Neural cell (in vitro differentiated cells): ENCODE measurements around the gene NUP107. TPM values are rescaled to one million over a fixed set of nuclear protein-coding genes. Genes with fewer than 3 reads are reported as not detected.

Source experiments
- H2AFZ ChIP-seq: fragments of 200-600, 300-800 bp; sonication (generic), shearing (Covaris generic); 2 replicates; pipeline ENCODE4 v1.6.0; 2014; ENCODE audit warnings: low read depth, mild to moderate bottlenecking, antibody characterized with exemption, low read length, moderate library complexity
- H3F3A ChIP-seq: fragments of 200-600 bp; shearing (Covaris generic); 2 replicates; pipeline ENCODE4 v1.6.1; 2016; ENCODE audit warnings: mild to moderate bottlenecking, moderate library complexity, mixed read lengths, antibody characterized with exemption, low read length; ENCODE audit not compliant: insufficient read depth, poor library complexity, severe bottlenecking
- H3K27ac ChIP-seq: fragments of 200-600, 300-800 bp; sonication (generic), shearing (Covaris generic); 2 replicates; pipeline ENCODE4 v1.5.1; 2014; ENCODE audit warnings: mild to moderate bottlenecking, low read length, moderate library complexity
- H3K27me3 ChIP-seq: fragments of 300-800, 200-600 bp; sonication (generic), shearing (Covaris generic); 2 replicates; pipeline ENCODE4 v1.6.0; 2014; ENCODE audit warnings: mild to moderate bottlenecking, low read depth, low read length, moderate library complexity; ENCODE audit not compliant: insufficient read depth
- H3K36me3 ChIP-seq: fragments of 300-800, 200-600 bp; sonication (generic), shearing (Covaris generic); 2 replicates; pipeline ENCODE4 v1.5.1; 2014; ENCODE audit warnings: mild to moderate bottlenecking, antibody characterized with exemption, low read length, moderate library complexity; ENCODE audit not compliant: insufficient read depth
- H3K4me2 ChIP-seq: fragments of 300-800, 200-600 bp; sonication (generic), shearing (Covaris generic); 2 replicates; pipeline ENCODE4 v1.6.0; 2014; ENCODE audit warnings: mild to moderate bottlenecking, low read length
- H3K4me3 ChIP-seq: fragments of 300-800, 200-600 bp; sonication (generic), shearing (Covaris generic); 2 replicates; pipeline ENCODE4 v1.5.1; 2014; ENCODE audit warnings: mild to moderate bottlenecking, low read length, moderate library complexity
- H3K79me2 ChIP-seq: fragments of 200-600 bp; shearing (Covaris generic); replicated peaks from 2 replicates; pipeline ENCODE4 v1.6.0; 2014; ENCODE audit warnings: mild to moderate bottlenecking, low read length, moderate library complexity; ENCODE audit not compliant: insufficient read depth
- H3K9ac ChIP-seq: fragments of 300-800, 200-600 bp; sonication (generic), shearing (Covaris generic); 2 replicates; pipeline ENCODE4 v1.6.1; 2016; ENCODE audit warnings: mild to moderate bottlenecking, low read length, mixed read lengths
- H3K9me2 ChIP-seq: fragments of 200-600 bp; shearing (Covaris generic); 2 replicates; pipeline ENCODE4 v1.6.1; 2016; ENCODE audit warnings: mild to moderate bottlenecking, low read length, mixed read lengths; ENCODE audit not compliant: insufficient read depth
- H3K9me3 ChIP-seq: fragments of 200-600, 300-800 bp; sonication (generic), shearing (Covaris generic); 2 replicates; pipeline ENCODE4 v1.6.1; 2016; ENCODE audit warnings: mild to moderate bottlenecking, mixed run types, low read length, moderate library complexity, mixed read lengths
- H4K20me1 ChIP-seq: fragments of 200-600 bp; shearing (Covaris generic); 2 replicates; pipeline ENCODE4 v1.6.1; 2016; ENCODE audit warnings: mild to moderate bottlenecking, mixed run types; ENCODE audit not compliant: insufficient read depth
- EP300 ChIP-seq: fragments of 450-650 bp; conservative IDR thresholded peaks from 2 replicates; pipeline ENCODE4 v1.6.1; 2014; ENCODE audit warnings: antibody characterized with exemption, mild to moderate bottlenecking, moderate library complexity; ENCODE audit not compliant: poor library complexity, severe bottlenecking
- EZH2 ChIP-seq: fragments of 200-600, 300-800 bp; shearing (Covaris generic), sonication (generic); IDR thresholded peaks from 2 replicates; pipeline ENCODE4 v1.6.1; 2014; ENCODE audit warnings: antibody characterized with exemption, low read length, borderline replicate concordance, mild to moderate bottlenecking; ENCODE audit not compliant: insufficient read depth, poor library complexity, severe bottlenecking
- MXI1 ChIP-seq: fragments of 450-650 bp; conservative IDR thresholded peaks from 2 replicates; pipeline ENCODE4 v1.6.1; 2014; ENCODE audit warnings: antibody characterized with exemption, mild to moderate bottlenecking; ENCODE audit not compliant: poor library complexity, severe bottlenecking
- POLR2AphosphoS5 ChIP-seq: IDR thresholded peaks from 2 replicates; pipeline ENCODE4 v1.6.1; 2012
- RAD21 ChIP-seq: fragments of 450-650 bp; conservative IDR thresholded peaks from 2 replicates; pipeline ENCODE4 v1.6.1; 2014; ENCODE audit warnings: antibody characterized with exemption, mild to moderate bottlenecking, moderate library complexity
- SMC3 ChIP-seq: fragments of 450-650 bp; conservative IDR thresholded peaks from 2 replicates; pipeline ENCODE4 v1.6.1; 2014; ENCODE audit warnings: antibody characterized with exemption, mild to moderate bottlenecking, moderate library complexity; ENCODE audit not compliant: poor library complexity
- TAF1 ChIP-seq: IDR thresholded peaks from 2 replicates; pipeline ENCODE4 v1.6.1; 2012; ENCODE audit warnings: low read depth
- polyA plus RNA-seq: library from polyadenylated mRNA; depleted of rRNA; stranded (reverse); fragments of >200 nt; gene quantifications from 2 replicates; pipeline ENCODE4 v1.2.3, GENCODE V29; 2014
- TF ChIP-seq, protein P1 (sequence below): fragments of 450-650 bp; IDR thresholded peaks from 2 replicates; pipeline ENCODE4 v1.5.1; 2014; ENCODE audit warnings: antibody characterized with exemption, mild to moderate bottlenecking, moderate library complexity; ENCODE audit not compliant: poor library complexity, severe bottlenecking
- TF ChIP-seq, protein P2 (sequence below): IDR thresholded peaks from 2 replicates; pipeline ENCODE4 v1.6.1; 2012; ENCODE audit warnings: borderline replicate concordance

NUP107 gene
- polyA plus RNA-seq, 1 donor from 2014 or later, result 64.1 TPM

DNA sequence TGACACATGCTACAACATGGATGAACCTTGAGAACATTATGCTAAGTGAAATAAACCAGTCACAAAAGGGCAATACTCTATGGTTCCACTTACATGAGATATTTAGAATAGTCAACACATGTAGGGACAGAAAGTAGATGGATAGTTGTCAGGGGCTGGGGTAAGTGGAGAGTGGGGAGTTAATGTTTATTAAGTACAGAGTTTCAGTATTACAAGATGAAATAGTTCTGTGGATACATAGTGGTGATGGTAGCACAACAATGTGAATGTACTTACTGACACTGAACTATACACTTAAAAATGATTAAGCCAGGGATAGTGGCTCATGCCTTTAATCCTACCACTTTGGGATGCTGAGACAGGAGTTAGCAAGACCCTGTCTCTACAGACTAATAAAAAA lies 8.7 kb downstream of the NUP107 start:
- no peak overlapping the region for H3K9ac ChIP-seq
- TF ChIP-seq, protein P1, sequence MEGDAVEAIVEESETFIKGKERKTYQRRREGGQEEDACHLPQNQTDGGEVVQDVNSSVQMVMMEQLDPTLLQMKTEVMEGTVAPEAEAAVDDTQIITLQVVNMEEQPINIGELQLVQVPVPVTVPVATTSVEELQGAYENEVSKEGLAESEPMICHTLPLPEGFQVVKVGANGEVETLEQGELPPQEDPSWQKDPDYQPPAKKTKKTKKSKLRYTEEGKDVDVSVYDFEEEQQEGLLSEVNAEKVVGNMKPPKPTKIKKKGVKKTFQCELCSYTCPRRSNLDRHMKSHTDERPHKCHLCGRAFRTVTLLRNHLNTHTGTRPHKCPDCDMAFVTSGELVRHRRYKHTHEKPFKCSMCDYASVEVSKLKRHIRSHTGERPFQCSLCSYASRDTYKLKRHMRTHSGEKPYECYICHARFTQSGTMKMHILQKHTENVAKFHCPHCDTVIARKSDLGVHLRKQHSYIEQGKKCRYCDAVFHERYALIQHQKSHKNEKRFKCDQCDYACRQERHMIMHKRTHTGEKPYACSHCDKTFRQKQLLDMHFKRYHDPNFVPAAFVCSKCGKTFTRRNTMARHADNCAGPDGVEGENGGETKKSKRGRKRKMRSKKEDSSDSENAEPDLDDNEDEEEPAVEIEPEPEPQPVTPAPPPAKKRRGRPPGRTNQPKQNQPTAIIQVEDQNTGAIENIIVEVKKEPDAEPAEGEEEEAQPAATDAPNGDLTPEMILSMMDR, result no peak
- no peak for TF ChIP-seq EZH2
- TF ChIP-seq, protein P2, sequence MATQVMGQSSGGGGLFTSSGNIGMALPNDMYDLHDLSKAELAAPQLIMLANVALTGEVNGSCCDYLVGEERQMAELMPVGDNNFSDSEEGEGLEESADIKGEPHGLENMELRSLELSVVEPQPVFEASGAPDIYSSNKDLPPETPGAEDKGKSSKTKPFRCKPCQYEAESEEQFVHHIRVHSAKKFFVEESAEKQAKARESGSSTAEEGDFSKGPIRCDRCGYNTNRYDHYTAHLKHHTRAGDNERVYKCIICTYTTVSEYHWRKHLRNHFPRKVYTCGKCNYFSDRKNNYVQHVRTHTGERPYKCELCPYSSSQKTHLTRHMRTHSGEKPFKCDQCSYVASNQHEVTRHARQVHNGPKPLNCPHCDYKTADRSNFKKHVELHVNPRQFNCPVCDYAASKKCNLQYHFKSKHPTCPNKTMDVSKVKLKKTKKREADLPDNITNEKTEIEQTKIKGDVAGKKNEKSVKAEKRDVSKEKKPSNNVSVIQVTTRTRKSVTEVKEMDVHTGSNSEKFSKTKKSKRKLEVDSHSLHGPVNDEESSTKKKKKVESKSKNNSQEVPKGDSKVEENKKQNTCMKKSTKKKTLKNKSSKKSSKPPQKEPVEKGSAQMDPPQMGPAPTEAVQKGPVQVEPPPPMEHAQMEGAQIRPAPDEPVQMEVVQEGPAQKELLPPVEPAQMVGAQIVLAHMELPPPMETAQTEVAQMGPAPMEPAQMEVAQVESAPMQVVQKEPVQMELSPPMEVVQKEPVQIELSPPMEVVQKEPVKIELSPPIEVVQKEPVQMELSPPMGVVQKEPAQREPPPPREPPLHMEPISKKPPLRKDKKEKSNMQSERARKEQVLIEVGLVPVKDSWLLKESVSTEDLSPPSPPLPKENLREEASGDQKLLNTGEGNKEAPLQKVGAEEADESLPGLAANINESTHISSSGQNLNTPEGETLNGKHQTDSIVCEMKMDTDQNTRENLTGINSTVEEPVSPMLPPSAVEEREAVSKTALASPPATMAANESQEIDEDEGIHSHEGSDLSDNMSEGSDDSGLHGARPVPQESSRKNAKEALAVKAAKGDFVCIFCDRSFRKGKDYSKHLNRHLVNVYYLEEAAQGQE, result no peak
- TF ChIP-seq EP300, result no peak
- TF ChIP-seq POLR2AphosphoS5, result no peak
- no peak for TF ChIP-seq RAD21
- TF ChIP-seq SMC3, result no peak
- TF ChIP-seq MXI1, result no peak
- no peak for TF ChIP-seq TAF1
- no peaks in the 10 kb centered on the region for H3K79me2 ChIP-seq
- no peaks in the 10 kb centered on the region for H3K9me3 ChIP-seq
- no peak overlapping the region for H3K4me3 ChIP-seq
- no peaks in the 10 kb centered on the region for H4K20me1 ChIP-seq
- H3K36me3 ChIP-seq, result no peaks in the 10 kb centered on the region
- H3K9me2 ChIP-seq, result no peaks in the 10 kb centered on the region
- H3K27me3 ChIP-seq, result no peaks in the 10 kb centered on the region
- no peak overlapping the region for H3K27ac ChIP-seq
- H3K4me2 ChIP-seq, result no peak overlapping the region
- H2AFZ ChIP-seq, result no peak overlapping the region
- no peaks in the 10 kb centered on the region for H3F3A ChIP-seq

DNA sequence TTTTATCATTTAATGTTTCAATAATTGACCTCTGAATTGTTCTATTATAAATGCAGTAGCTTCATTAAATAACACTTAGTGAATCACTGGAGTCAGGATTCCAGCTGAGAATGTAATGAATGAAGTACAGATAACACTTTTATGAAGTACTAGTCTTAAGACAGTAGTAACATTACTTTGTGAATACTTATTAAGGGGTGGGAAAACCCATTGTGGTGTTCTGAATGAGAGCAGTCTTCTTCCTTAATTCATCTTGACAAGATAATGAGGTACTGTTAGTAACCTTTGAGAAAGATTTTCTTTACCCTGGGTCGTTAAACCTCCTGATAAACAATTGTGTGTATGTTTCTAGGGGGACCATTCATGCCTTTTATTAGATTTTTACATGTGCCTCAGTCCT lies 12.7 kb downstream of the NUP107 start:
- Histone ChIP-seq H3K79me2 (no peaks in the 10 kb centered on the region), H3K4me2 (no peak overlapping the region), H3F3A (no peaks in the 10 kb centered on the region), H3K36me3 (peaks cover 4% of the 10 kb centered on the region), H3K9me3 (no peaks in the 10 kb centered on the region), H3K27me3 (no peaks in the 10 kb centered on the region), H3K9me2 (no peaks in the 10 kb centered on the region), H3K4me3 (no peak overlapping the region), H2AFZ (no peak overlapping the region), H4K20me1 (no peaks in the 10 kb centered on the region), H3K9ac (no peak overlapping the region), H3K27ac (no peak overlapping the region)
- TF ChIP-seq, protein P1, result no peak
- TF ChIP-seq, protein P2, result no peak
